ENCODE measurements around the gene BZW2.
A peak's percentile ranks its signal among the peaks of the same experiment; 100 is the strongest.

BZW2 gene

GRCh38 chr7:16724344-16724743 is 78.4 kb downstream of the BZW2 start:
- DNase-seq: no peak

GRCh38 chr7:16726189-16726588 is 80.2 kb downstream of the BZW2 start:
- no peak for DNase-seq

GRCh38 chr7:16727736-16728135 is 81.8 kb downstream of the BZW2 start:
- DNase-seq: no peak

- no peak for DNase-seq
These were observed 82.8 kb downstream of the BZW2 start for GRCh38 chr7:16728811-16729210.

DNA sequence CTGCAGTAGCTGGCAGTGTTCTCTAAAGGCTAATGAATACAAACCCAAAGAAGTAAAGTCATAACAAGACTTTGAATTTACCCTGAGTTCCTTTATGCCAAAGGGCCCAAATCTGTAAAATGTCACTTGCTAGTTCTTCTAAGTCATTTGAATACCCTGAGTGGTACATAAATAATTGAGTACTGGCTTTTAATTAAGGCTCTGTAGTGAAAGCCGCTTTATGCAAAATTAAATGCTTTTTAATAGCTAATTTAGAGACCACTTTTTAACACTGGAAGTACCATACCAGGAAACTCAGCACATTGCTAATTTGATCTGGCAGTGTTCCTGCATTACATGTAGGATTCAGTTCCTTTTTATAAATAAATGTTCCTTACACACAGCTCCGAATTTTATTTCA is 83.6 kb downstream of the BZW2 start:
- no peak for DNase-seq

DNA sequence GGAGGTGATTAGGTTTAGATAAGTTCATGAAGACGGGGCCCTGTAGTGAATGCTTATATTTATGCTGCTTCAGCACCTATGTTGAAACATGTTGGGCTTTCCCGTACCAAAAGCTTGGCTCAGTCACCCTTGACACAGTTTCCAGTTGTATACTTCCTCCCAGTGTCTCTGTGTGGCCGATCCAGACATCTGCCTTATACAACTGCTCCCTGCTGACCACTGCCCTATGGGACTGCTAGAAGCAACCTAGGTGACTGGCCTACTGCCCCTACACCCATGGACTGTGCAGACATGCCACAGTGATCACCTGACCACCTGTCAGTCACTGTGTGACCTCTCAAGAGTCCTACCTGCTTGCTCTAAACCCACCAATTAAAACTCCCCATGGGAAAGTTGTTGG is 85.0 kb downstream of the BZW2 start:
- no peak for DNase-seq

DNA sequence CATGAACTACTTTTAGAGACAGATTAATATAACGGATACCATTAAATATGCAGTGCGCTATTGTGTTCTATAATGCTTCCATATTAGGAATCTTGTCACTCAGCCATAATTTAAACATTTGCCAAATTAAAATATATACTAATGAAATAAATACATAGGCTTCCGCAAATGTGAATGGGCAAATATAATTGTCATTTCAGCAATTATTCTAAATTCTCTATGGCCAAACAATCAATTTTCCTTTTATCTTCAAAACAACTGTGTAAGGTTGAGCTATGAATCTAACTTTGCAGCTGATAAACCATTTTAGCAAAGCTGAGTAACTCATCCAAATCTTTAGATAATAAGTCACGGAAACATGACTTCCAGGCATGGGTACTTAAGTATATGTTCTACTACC is 86.8 kb downstream of the BZW2 start:
- no peak for DNase-seq

- DNase-seq: no peak
These were observed 88.3 kb downstream of the BZW2 start for GRCh38 chr7:16734148-16734726.

DNA sequence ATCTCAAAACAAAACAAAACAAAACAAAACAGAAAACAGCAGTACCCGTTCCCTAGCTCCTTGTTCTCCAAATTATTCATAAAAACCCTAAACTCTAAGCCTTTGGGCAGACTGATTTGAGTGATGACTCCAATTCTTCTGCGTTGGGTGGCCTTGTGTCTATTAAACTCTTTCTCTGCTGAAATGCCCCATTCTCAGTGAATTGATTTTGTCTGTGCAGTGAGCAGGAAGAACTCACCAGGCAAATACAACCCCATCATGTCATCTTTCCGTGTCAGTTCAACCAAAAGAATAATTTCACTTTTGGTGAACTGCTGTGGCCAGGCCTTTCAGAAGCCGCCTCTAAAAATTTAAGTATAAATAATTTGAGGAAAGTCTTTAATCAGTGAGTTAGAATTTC is 89.0 kb downstream of the BZW2 start:
- DNase-seq: no peak

- no peak for DNase-seq
These were observed 92.2 kb downstream of the BZW2 start for GRCh38 chr7:16738011-16738688.

DNA sequence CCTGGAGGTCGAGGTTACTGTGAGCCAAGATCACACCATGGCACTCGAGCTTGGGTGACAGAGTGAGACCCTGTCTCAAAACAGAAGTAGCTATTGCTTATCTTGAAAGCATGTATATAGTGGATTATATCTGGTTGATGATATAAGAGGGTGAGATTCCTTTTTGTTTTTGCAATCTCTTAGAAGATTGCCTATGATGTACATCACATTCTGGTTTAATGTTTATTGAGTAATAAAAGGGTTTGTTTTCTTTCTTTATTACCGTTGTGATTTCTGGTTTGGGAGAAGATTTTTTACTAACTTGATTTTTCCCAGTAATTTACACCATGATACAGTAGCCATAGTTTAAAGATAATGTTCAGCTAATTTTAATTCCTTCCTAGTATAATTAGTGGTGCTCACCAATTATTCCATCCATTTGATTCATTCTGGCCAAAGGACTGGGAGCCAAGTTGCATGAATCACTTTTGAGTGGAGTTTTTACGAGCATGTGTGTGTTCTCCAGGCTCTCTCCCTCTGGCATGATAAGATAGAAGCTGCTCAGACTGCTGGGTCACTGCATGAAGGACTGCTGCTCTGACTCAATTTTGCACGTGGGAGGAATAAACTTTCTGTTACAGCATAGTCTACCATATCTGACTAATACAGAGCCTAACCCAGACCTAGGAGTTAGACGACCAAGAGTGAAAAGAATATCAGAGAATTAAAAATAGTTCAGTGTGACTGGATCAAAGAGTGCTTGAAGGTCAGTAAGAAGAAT is 94.1 kb downstream of the BZW2 start:
- no peak for DNase-seq

GRCh38 chr7:16740623-16740953 is 94.6 kb downstream of the BZW2 start:
- no peak for DNase-seq

GRCh38 chr7:16740996-16741395 is 95.0 kb downstream of the BZW2 start:
- DNase-seq: no peak

GRCh38 chr7:16741676-16742075 is 95.7 kb downstream of the BZW2 start:
- DNase-seq: no peak

GRCh38 chr7:16742547-16742946 is 96.6 kb downstream of the BZW2 start:
- no peak for DNase-seq

DNA sequence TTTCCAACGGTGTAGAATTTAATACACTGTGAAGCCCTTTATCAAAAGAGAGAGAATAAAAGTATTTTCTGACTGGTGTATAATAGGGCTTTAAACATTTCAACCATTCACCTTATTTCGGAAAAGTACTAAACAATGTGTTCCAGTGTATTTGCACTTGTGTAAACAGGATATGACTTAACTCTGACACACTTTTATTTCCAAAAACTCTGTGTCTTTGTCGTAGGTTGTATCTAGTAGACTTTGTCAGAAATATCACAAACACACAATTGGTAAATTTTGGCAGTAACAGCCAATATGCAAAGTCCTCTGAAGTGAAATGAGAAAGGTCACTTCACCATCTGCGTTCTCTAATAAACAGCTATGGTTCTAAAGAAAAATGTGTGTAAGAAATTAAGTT is 97.3 kb downstream of the BZW2 start:
- no peak for DNase-seq

DNA sequence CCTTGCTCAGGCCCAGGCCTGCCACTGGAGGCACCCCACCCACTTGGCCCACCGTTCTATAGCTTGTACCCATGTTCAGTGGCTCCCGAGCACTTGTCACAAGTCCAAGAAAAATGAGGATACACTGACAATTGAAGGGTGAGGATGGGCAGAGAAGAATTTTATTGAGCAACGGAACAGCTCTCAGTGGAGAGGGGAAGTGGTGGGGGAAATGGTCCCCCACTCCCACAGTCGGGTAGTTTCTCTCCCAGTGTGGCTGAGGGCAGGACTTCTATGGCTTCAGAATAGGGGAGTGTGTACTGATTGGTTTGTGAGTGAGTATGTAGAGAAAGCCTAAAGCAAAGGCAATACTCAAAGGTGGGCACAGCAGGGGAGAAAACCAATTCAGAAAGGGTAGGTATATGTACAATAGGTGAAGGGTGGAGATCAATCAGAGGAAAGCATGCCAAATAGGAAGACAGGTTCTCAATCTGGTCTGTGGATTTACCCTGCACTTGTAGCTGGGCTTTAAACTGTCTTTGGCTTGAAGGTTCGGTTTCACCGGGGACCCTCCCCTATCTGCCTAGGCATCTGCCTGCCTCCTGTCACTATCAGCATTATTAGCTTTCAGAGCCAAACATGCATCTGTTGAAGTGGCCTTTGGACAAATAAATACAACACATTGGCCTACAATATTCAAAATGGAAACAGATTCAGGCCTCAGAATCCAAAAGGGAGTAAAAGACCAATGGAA is 98.7 kb downstream of the BZW2 start:
- no peak for DNase-seq

GRCh38 chr7:16745645-16746044 is 99.7 kb downstream of the BZW2 start:
- DNase-seq: no peak

DNA sequence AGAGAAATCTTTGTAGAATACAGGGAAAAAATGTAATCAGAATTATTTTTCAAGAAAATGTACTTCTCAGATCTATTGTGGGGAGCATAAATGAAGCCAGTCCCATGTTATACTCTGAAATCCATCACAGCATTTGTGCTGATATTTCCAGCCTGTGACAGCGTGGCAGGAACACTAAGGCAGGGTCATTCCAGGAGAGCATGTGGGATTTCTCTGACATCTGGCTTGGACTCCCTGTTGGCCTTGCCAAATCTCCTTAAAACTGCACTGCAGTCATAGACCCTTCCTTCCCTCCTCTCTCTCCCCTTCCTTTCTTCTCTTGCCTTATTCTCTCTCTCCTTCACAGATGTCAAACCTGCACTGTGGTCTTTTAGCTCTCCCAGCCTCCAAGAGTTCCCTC is 101.1 kb downstream of the BZW2 start:
- no peak for DNase-seq

DNA sequence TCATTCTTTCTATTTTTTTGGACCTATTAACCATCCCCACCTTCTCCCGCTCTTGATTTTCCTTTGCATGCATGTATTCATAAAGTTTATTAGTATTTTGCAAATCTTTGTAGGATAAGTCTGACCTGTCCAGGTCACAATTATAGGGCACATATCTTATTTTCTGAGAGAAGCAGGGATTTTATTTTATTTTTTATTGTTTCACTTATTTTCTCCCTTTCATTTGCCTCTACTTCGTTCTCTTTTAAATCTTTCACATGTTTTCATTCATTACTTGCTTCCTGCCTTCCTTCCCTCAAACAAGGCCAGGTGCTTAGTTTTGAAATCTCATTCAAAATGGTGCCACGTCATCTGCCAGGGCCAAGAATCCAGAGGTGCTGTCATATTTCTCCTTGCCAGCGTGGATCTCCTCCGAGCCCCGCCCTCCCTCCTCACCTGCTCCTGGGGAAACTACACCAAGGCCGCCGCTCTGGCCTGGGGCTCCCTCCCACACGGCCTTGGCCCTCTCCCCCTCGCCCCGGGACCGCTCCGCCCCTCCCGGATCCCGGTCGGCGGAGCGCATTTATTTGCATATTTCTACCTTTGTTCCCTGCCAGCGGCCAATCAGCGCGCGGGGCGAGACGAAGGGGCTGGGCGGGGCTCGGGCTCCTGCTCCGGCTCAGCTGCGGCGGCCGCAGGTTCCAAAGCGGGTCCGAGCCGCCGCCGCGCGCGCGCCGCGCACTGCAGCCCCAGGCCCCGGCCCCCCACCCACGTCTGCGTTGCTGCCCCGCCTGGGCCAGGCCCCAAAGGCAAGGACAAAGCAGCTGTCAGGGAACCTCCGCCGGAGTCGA is 107.3 kb downstream of the BZW2 start, which contains the start of gene TSPAN13:
Gene TSPAN13, plus strand, starts transcription at position 654 of the 830 bp plus-strand sequence. CDS start 213 bp downstream, outside the sequence.
- peak; percentile 83 to 88 for DNase-seq

- DNase-seq: peak; percentile 36 to 48
These were observed 108.2 kb downstream of the BZW2 start for GRCh38 chr7:16753932-16754855.

Data from NCI-H1930 (cell line).